Measurements from ENCODE around the gene HOXA4. TPM values are rescaled to one million over a fixed set of nuclear protein-coding genes. Genes with fewer than 3 reads are reported as not detected.

Gene HOXA4
- total and polyA plus RNA-seq, 2 of the 4 experiments (the other 2 are of a cell fraction) = 0.36 to 8.0 TPM

- no peak for TF ChIP-seq MAFK (IDR thresholded peaks at IDR 0.05; ENCODE audit: low read depth, low read length)
Measured at GRCh38 chr7:27170426-27171324, 40.1 kb upstream of the HOXA4 start (continued).

GRCh38 chr7:27169658-27170425 is 39.3 kb upstream of the HOXA4 start:
- H2BK20ac ChIP-seq (ENCODE audit: low read depth, low read length) = no peak overlapping the region
- H3K9ac ChIP-seq (ENCODE audit: low read depth, low read length) = no peak overlapping the region
- peaks cover 95% of the 10 kb centered on the region for H3K27me3 ChIP-seq (ENCODE audit: control insufficient read depth, insufficient read depth, low read length)
- H3K23ac ChIP-seq (ENCODE audit: low read depth, low read length) = no peak overlapping the region
- H3K27ac ChIP-seq (ENCODE audit: insufficient read depth, low read length) = no peak overlapping the region
- dilution Hi-C loops (cut with HindIII; ENCODE audit: low sequenced_read_pairs, unreplicated experiment) = no loop called here
- H3K36me3 ChIP-seq (ENCODE audit: control insufficient read depth, insufficient read depth, low read length) = no peaks in the 10 kb centered on the region
- peaks cover 28% of the 10 kb centered on the region for H3K9me3 ChIP-seq (ENCODE audit: control insufficient read depth, insufficient read depth, low read length)
- H4K5ac ChIP-seq (ENCODE audit: low read depth, low read length) = no peak overlapping the region
- H2BK15ac ChIP-seq (ENCODE audit: low read depth, low read length) = no peak overlapping the region
- no peak for DNase-seq
- H4K91ac ChIP-seq (ENCODE audit: insufficient read depth, low read depth, low read length) = no peak overlapping the region
- WGBS, 2 experiments (ENCODE audit: extremely low coverage in 2 of 2, insufficient read length in 1 of 2) = 10% methylated on average over 14 of the region's 46 CpGs; no CpG with 5 or more reads in 1 of the 2 experiments
- H3K56ac ChIP-seq (ENCODE audit: extremely low read depth, insufficient read depth, low read length) = no peak overlapping the region
- no peak overlapping the region for H2BK120ac ChIP-seq (ENCODE audit: low read depth, low read length)
- no peak overlapping the region for H2AK9ac ChIP-seq (replicated peaks; ENCODE audit: low read depth, low read length, poor library complexity)
- H3K4ac ChIP-seq (ENCODE audit: low read depth, low read length) = no peak overlapping the region
- H3K4me3 ChIP-seq (ENCODE audit: insufficient read depth, low read depth, low read length) = no peak overlapping the region
- no peak overlapping the region for H3K4me2 ChIP-seq (ENCODE audit: low read depth, low read length)
- H2AFZ ChIP-seq (replicated peaks; ENCODE audit: low read length, poor library complexity) = peak overlapping the region; percentile 28
- H3K18ac ChIP-seq (ENCODE audit: low read depth, low read length) = no peak overlapping the region
- no peak overlapping the region for H3K14ac ChIP-seq (replicated peaks; ENCODE audit: low read depth, low read length)
- H4K8ac ChIP-seq (ENCODE audit: low read depth in 2 of 2, low read length in 2 of 2) = no peak overlapping the region
- H2BK5ac ChIP-seq (ENCODE audit: low read depth, low read length, poor library complexity, severe bottlenecking) = no peak overlapping the region
- H2AK5ac ChIP-seq (ENCODE audit: low read depth, low read length) = no peak overlapping the region
- intact Hi-C loops (cut with micrococcal nuclease) = loop anchor here (10.0 kb wide), 1 partner anchor 1915 kb away; no protein-coding TSS in a partner anchor
- peaks cover 16% of the 10 kb centered on the region; the same call in 1 of the 2 replicates for H4K20me1 ChIP-seq (ENCODE audit: insufficient read depth, low read length)
- no peaks in the 10 kb centered on the region for H3K9me1 ChIP-seq (ENCODE audit: insufficient read depth, low read length)
- in situ Hi-C loops (cut with MboI; ENCODE audit: low sequenced_read_pairs) = no loop called here
- ATAC-seq (ENCODE audit: low read depth) = no peak
- BruUV-seq (replicated peaks) = no TSS peak
- H3K79me1 ChIP-seq (ENCODE audit: low read depth in 1 of 2, low read length in 2 of 2) = no peaks in the 10 kb centered on the region
- ChIA-PET CTCF (interaction anchor here (0.6 to 1.1 kb wide), 2 partner anchors 9 to 80 kb away, joined by 3 read pairs; no protein-coding TSS in a partner anchor), POLR2A (ENCODE audit: unreplicated experiment) (no interaction called here)
- no peaks in the 10 kb centered on the region for H3K4me1 ChIP-seq (ENCODE audit: control insufficient read depth, insufficient read depth, low read length)
- TF ChIP-seq CHD1 (IDR thresholded peaks at IDR 0.05; ENCODE audit: low read depth, low read length) = no peak
- TF ChIP-seq BHLHE40 (IDR thresholded peaks at IDR 0.05; ENCODE audit: low read depth, low read length) = no peak
- TF ChIP-seq NFE2L2 (IDR thresholded peaks at IDR 0.05; ENCODE audit: low read depth, low read length) = no peak
- no peak for TF ChIP-seq MAZ (IDR thresholded peaks at IDR 0.05; ENCODE audit: borderline replicate concordance, low read depth, low read length)
- no peak for TF ChIP-seq FOS (IDR thresholded peaks at IDR 0.05; ENCODE audit: low read depth, low read length)
- TF ChIP-seq CEBPB (IDR thresholded peaks at IDR 0.05; ENCODE audit: low read depth, low read length) = no peak
- no peak for TF ChIP-seq SMC3 (IDR thresholded peaks at IDR 0.05; ENCODE audit: low read depth, low read length)
- TF ChIP-seq CTCF (conservative IDR thresholded peaks at IDR 0.05; ENCODE audit: low read depth, low read length) = no peak
- no peak for TF ChIP-seq RCOR1 (IDR thresholded peaks at IDR 0.05; ENCODE audit: insufficient replicate concordance, low read length)
- no peak for TF ChIP-seq MAFK (IDR thresholded peaks at IDR 0.05; ENCODE audit: low read depth, low read length)
- no peak for TF ChIP-seq USF2 (IDR thresholded peaks at IDR 0.05; ENCODE audit: low read depth, low read length)
- TF ChIP-seq RFX5 (IDR thresholded peaks at IDR 0.05; ENCODE audit: low read depth, low read length) = no peak

Data from IMR-90 (cell line).